ENCODE data around the gene KIF3C. TPM values are rescaled to one million over a fixed set of nuclear protein-coding genes. Genes with fewer than 3 reads are reported as not detected.
A peak's percentile ranks its signal among the peaks of the same experiment; 100 is the strongest.
"Not testable (repeated sequence)": the region's sequence is repeated elsewhere in the genome, so short reads cannot be mapped to it uniquely, and the experiment has no call there.

KIF3C gene
- total RNA-seq (2014; rRNA removed; shearing (Covaris generic)), result 6.3 and 11.1 TPM in 2 replicates

DNA sequence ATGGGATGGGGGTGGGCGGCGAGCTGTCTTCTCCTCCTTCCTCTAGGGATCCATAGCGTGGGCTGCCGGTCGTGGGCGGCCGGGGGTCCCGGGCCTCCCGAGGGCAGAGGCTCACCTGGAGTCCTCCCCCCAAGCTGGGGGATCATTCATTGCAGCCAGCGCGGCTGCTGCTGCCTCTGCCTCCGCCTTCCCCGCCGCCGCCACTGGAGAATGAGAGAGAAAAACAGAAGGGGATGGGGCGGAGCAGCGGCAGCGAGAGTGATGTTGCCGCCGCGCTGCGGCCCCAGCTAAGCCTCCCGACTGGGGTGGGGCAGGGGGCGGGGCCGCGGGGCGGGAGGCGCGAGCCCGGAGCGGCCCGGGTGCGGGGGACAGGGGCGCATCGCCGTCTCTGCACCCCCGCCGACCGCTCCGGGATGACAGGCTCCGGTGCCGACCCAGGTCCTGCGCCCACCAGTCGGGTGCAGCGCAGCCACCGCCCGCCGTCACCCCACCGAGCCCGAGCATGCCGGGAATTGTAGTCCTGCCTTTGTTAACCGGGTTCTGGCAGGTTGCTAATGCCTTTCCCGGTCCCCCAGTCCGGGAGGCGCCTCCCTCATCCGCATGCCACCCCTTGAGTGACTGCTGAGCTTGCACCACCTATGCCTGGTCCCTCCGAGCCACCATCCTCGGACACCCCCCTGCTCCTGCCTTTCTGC, at the start of gene KIF3C:
TSS of gene KIF3C (minus strand) at position 225 of the 695 bp plus-strand sequence. CDS start 580 bp downstream, outside the sequence.
- DNase-seq (ENCODE audit: low read depth), result peak; percentile 66

DNA sequence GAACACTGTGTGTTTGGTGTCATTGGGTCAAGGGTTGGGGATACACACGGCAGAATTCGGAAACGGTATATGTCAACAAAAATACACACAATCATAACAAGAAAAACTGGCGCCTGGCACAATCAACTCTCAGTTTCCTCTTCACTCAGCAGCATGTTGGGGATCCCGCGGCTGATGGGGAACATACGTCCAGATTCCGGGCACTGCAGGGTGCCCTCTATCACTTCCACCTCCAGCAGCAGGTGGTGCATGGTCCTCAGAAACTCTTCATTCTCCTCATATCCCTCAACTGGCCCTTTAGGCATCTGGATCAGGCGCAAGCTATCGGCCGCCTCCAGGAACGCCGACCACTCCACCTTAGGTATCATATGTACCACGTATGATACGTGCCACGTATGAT, 45.8 kb upstream of the KIF3C start:
- not testable (repeated sequence) for DNase-seq (ENCODE audit: low read depth)

DNA sequence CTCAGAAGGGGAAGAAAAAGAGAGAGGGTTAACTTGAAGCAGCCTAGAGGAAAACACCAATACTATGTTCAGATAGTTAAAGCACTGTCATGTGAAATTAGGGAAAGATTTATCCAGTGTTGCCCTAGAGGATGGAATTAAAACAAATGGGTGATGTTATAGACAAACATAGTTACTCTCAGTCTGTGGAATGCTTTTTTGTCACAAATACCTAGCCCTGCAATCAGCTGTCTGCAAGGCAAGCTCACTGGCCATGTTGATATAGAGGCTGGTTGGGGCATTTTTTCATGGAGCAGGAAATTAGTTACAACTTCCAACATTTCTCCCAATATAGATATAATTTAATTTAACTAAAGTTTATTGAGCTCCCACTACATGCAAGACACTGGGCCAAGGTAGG, 43.2 kb upstream of the KIF3C start:
- DNase-seq (ENCODE audit: low read depth), result no peak

DNA sequence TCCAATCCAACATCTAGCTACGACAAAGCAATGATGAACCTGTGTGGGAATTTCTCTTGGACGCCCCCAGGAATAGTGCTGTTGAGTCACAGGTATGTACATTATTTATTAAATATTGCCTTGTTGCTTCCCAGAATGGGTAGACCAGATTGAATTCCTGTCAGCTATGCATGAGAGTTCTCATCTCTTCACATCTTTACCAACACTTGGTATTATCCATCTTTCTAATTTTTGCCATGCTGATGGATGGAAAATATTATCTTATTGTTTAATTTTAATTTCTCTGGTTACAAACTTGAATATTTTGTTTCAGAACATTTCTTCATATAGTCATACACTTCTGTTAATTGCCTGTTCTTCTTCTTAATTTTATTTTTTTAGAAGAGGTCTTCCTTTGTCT, 42.0 kb upstream of the KIF3C start:
- DNase-seq (ENCODE audit: low read depth), result no peak

DNA sequence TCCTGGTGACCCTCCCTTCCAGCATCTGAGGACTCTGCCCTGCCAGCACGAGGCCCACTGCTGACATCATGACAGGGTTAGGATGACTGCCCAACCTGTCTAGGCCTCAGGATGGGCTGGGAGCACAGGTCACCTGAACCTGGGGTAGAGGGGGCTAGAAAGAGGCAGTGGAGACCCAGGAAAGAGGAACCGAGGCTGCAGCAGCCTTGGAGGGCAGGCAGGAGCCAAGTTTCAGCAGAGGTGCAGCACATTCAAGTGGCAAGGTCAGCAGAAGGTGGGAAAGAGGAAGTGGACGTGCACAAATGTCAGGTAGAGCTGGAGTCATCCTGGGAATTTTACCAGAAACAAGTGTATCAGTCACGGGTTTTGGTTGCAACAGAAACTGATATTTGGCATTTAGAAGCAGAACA, 37.9 kb upstream of the KIF3C start:
- no peak for DNase-seq (ENCODE audit: low read depth)

DNA sequence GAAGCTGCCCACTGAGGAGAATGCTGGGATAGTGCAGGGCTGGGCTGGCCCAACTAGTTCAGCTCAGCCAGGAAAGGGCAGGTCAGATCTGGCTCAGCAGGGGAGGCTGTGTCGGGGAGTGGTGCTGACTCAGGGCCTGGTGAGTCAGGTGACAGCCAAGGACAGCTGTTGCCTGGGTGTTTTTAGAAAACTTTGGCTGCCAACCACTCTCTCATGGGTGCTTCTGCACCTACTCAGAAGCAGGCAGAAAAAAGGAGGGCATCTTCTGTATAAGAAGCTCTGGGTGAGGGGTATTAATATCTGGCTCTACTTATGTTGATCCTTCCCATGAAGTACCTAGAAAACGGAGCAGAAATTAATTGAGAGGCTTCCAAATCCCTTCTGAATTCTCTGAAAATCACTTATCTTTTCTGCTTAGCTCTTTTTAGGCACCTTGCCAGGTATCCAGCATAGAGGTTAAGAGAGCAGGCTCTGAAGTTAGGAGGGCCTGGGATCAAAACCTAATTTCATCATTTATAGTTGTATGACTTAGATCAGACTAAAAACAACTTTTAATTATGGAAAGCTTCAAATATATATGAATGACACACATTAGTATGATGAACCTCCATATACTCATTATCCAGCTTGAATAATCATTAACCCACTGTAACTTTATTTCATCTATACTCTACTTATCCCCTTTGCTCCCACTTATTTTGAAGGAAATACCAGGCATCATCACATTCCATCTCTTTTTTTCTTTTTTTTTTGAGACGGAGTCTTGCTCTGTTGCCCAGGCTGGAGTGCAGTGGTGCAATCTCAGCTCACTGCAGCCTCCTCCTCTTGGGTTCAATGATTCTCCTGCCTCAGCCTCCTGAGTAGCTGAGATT, 36.1 kb upstream of the KIF3C start:
- DNase-seq (ENCODE audit: low read depth), result peak; percentile 88

DNA sequence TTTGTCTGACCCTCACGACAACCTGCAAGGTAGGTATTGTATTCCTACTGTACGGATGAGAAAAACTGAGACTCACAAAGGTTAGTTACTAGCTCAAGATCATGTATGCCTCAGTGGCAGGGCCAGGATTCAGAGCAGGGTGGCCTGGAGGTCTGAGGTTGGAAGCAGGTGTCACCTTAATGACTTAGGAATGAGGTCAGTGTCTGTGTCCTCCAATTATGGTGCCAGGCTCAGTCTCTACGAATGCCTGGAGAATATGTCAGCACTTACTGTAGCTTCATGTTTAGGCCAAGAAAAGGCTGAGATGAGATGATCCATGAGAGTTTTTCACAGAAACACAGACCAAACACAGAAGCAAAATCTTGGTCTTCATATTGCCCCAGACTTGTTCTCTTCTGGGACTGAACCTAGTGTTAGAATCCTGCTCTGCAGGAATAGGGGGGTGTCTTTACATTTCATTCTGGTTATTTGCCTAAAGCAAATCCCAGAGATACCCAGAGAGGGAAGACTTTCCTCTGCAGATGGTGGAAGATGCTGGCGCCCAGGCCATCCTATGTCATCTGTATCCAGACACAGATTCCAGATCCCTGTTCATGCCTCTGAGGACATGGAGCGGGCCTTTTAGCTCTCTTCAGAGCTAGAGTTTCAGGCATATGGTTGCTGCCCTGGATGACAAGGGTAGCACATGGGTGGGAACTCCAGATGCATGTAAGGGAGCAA, 35.3 kb upstream of the KIF3C start:
- DNase-seq (ENCODE audit: low read depth), result peak; percentile 37

DNA sequence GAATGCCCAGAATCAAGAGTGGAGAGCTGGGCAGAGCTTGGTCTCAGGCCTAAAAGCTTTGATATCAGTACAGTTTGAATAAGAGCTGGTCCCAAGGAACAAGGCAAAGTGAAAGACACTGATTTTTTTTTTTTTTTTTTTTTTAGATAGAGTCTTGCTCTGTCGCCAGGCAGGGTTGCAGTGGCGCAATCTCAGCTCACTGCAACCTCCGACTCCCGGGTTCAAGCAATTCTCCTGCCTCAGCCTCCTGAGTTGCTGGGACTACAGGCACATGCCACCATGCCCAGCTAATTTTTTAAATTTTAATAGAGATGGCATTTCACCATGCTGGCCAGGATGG, 34.4 kb upstream of the KIF3C start:
- not testable (repeated sequence) for DNase-seq (ENCODE audit: low read depth)

DNA sequence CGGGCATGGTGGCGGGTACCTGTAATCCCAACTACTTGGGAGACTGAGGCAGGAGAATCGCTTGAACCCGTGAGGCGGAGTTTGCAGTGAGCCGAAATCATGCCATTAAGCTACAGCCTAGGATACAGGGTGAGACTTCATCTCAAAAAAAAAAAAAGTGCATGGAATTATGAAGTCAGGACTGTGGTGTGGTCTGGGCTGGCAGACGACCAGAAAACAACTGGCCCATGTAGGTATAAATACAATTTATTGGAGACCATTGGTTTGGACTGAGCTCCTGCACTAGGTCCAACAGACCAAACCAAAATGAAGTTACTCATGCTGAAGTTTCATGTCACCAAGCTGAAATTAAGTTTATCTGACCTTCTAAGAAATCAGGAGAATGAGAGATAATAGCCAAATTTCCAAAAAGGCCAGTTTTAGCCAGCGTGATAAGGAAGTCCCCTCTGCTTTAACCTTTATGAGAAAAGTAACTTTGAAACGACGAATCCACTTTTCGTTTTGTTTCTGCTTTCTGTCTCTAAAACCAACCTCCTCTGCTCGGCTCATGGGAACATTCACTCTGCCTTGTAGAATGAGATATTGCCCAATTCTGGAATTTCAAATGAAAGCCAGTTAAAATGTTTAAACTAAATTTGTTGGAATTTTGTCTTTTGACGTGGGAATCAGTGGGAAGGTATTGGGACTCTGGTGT, 33.9 kb upstream of the KIF3C start:
- DNase-seq (ENCODE audit: low read depth), result no peak

DNA sequence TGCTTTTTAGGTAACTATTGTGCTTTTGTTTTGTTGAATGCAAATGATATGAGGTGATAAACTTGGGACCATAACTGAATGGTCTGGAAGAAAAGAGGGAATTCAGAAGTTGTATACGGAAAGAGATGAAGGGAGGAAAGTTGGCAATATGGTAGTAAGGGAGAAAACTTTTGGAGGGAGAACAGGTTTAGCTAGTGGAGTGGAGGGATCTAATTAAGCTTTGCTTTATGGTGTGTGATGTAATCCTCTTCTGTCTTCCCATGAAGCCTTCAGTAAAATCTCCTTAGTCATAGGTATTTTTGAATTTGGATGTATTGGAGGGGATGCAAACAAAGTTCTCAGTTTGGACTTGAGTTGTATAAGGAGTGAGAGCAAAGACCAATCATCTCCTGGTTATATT, 31.4 kb upstream of the KIF3C start:
- no peak for DNase-seq (ENCODE audit: low read depth)

DNA sequence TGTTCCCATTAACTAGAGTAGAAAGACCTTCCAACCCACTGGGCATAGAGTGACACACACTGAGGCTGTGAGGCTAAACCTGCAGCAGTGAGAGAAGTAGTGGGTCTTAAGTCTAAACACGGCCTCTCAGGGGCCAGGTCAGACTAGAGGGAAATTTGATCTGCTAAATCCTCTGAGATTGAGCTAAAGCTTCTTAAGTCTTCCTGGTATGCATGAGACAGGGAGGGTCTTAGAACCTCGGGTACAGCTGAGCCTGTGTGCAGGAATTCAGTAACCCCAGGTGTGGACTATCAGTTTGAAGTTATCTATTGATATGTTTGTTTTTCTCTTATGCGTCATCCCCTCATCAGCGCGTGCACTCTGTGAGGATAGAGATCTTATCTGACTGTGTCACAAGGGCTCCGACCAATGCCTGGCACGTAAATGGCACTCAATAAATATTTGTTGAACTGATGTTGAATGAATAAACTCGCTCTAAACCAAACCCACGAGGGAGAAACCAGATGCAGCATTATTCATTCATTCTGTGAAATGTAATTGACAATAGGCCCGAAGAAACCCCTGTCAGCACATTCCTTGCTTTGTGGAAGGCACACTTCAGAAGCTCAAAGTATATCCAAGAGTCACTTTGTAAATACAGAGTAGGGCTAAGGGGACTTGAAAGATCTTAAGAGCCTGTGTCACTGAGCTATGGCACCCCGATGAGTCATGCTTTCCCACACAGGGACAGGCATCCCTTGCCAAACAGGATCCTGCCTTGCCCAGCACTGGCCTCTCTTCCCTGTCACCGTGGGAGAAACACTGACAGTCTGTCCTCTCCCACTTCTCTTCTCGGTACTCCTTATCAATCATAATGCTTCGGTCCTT, 29.9 kb upstream of the KIF3C start:
- DNase-seq (ENCODE audit: low read depth), result peak; percentile 86

DNA sequence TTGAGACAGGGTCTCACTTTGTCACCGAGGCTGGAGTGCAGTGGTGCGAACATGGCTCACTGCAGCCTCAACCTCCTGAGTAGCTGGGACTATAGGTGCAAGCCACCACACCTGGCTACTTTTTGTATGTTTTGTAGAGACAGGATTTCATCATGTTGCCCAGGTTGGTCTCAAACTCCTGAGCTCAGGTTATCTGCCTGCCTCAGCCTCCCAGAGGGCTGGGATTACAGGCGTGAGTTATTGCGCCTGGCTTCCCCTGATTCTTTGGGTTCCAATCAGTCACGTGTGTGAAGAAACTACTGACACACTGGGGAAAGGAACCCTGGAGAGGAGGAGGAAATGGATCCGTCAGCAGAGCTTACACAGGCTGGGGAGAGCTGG, 29.3 kb upstream of the KIF3C start:
- DNase-seq (ENCODE audit: low read depth), result no peak

DNA sequence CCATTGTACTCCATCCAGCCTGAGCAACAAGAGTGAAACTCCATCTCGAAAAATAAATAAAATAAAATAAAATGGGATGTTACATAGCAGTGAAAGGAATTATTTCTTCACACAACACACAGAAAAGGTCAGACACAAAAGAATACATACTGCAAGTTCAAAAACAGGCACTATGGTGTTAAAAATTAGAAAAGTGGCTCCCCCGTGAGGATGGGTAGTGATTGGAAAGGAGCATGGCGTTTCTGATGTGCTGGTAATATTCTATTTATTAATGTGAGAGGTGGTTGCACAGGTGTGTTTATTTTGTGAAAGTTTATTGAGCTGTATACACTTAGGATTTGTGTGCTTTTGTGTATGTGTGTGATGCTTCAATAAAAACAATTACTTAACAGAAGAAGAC, 28.6 kb upstream of the KIF3C start:
- DNase-seq (ENCODE audit: low read depth), result no peak

DNA sequence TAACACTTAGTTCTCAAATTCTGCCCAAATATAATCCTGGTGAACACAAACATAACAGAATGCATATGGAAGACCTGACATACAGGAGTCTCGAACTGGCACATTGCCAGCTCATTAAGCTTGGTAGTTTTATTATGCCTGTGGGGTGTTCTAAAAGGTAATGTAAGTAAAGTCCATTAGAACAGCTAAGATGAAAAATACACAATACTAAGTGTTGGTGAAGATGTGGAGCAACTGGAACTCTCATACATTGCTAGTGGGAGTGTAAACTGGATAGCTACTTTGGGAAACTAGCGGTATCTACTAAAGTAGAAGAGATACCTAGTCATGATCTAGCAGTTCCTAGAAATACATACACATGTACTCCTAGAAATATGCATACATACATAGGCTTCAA, 27.3 kb upstream of the KIF3C start:
- DNase-seq (ENCODE audit: low read depth), result no peak

DNA sequence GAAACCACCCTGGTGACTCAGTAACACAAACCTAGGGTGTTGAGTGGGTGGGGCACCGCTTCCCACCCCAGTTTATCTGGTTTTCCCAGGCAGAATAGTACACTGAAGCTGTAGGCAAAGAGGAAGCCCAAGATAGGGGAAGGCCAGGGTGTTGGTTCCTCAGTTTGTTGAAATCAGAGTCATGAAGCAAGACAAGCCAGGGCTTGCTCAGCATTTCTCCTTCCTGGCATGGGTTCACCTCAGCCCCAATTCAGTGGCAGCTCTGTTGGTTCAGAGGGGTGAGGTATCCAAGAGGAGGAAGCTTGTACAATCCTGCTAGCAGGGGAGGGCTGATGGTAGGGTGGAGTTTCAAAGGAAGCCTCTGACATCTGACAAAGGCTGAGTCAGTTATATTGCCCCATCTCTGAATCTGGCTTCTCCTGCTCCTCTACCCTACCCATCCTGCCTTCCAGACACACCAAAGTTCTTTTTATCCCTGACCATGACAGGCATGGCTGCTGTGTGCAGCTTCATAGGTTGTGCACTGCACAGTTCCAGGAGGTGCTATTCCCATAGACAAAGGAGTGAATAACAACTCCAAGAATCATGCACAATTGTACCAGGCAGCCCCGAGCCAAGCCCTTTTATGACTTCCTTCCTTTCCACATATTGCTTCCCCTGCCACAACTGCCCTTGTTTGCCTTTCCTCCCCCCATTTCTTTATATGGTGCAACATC, 26.7 kb upstream of the KIF3C start:
- DNase-seq (ENCODE audit: low read depth), result peak; percentile 55

DNA sequence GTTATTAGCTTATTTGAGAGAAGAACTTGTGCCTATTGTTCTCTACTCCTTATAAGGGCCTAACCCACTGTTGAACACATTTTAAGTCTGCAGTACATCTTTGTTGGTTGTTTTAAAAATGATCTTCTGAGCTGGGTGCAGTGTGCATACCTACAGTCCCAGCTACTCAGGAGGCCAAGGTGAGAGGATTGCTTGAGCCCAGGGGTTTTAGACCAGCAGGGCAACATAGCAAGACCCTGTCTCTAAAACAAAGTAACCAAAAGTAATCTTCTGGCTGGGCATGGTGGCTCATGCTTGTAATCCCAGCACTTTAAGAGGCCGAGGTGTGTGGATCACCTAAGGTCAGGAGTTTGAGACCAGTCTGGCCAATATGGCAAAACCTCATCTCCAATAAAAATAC, 25.8 kb upstream of the KIF3C start:
- no peak for DNase-seq (ENCODE audit: low read depth)

DNA sequence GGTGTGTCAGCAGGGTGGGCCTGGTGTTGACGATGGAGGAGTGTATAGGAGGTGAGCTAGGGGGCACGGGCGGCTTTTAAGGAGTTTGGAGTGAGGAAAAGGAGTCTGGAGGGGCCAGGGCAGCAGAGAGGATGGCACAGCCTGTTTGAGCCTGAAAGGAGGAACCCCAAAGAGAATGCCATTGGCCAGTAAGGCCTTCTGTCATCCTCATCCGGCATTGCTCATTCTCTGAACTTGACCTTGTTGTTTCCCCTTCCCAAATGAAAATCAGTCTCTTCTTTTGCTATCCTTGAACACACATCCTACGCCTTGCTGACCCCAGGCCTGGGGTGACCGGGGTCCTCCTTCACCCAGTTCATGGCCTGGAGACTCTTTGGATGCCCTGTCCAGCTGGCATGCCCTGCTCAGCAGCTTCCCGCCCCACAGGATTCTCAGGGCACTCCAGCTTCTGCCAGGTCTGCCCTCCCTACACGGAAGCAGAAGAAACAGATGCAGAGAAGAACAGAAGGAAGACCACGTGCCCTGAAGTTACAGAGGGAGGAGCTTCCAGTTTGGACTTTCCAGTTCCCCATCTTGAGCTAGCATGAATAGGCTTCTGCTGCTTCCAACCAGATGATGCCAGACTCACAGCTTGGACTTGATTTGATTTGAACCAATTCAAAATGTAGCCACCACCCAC, 20.5 kb upstream of the KIF3C start:
- DNase-seq (ENCODE audit: low read depth), result no peak

DNA sequence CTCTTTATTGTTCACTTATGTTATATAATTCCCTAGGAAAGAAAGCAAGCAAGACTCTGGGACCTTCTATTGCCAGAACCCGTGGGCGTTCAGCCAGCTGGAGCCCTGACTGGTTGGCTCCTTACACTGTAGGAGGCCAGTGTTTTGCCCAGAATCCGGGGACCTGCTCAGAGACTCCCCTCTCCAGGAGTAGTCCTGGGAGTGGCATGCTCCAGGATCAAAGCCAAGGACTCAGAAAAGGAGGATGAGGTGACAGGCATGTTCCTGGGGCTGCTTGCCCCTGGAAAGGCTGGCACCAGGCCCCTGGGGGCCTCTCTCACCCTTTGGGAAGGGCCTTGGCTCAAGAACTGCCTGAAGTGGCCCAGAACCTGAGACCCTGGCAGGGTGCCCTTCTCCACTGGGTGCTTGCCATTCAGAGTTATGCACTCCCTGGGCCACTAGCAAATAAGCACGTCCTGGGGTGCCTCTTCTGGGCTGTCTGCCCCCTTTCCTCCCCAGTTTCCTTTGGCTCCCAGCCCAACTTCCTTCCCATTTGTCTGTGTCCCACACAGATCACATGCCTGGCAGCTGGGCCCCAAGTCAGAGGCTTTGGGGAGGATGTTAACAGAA, 19.6 kb upstream of the KIF3C start:
- DNase-seq (ENCODE audit: low read depth), result peak; percentile 46

DNA sequence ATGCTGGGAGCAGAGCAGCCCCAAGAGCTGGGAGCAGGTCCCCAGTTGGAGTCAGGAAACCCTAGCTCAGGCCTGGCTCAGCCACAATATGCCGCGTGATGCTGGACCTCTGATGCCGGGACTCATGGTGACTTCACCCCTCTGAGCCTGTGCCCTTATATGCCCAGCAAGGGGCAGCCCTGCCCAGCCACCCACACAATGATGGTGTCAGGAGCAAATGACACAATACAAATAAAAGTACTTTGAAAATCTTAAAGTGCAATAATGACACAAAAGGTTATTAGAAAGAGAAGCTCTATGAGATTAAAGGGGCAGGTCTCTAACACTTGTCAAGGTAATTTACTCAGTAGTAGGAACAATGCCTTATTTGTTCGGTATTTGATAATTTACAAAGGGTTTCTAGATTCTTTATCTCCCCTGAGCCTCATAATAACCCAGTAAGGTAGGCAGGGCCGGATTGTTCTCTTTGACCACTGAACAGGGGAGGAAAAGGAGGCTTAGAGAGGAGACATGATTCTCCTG, 18.3 kb upstream of the KIF3C start:
- peak; percentile 57 for DNase-seq (ENCODE audit: low read depth)

Measured in M059J (cell line).